Activated B cell treated with CpG ODN at 0.5 μM for 24 hours (primary cell): ENCODE measurements around the gene CLEC9A. TPM values are rescaled to one million over a fixed set of nuclear protein-coding genes. Genes with fewer than 3 reads are reported as not detected.
A peak's percentile ranks its signal among the peaks of the same experiment; 100 is the strongest.

Source experiments
- ATAC-seq: fragments of 200-7000 bp; cut with Tn5 transposase; one replicate; pipeline ENCODE4 v1.10.0; 2021; ENCODE audit warnings: low read depth, mild to moderate bottlenecking, moderate library complexity
- CTCF ChIA-PET: fragments of 350-600 bp; sonication (Branson Sonifier 250); formaldehyde crosslinking; loops from one replicate; lab custom pipeline; 2021; ENCODE audit warnings: antibody characterized with exemption; lab: Charles Lee
- POLR2A ChIA-PET: fragments of 350-600 bp; sonication (Branson Sonifier 250); formaldehyde crosslinking; loops from one replicate; lab custom pipeline; 2021; ENCODE audit warnings: antibody characterized with exemption; lab: Charles Lee
- DNase-seq: peaks from one replicate; pipeline ENCODE4 v3.0.0; 2022
- H3K27ac Mint-ChIP-seq: one replicate; pipeline ENCODE4 v1.8.0; 2020; ENCODE audit warnings: mixed read lengths
- H3K27me3 Mint-ChIP-seq: one replicate; pipeline ENCODE4 v1.8.0; 2021; ENCODE audit warnings: mixed read lengths
- H3K36me3 Mint-ChIP-seq: one replicate; pipeline ENCODE4 v1.8.0; 2021; ENCODE audit warnings: low read depth, mixed read lengths
- H3K4me1 Mint-ChIP-seq: one replicate; pipeline ENCODE4 v1.8.0; 2021; ENCODE audit warnings: mixed read lengths
- H3K4me3 Mint-ChIP-seq: one replicate; pipeline ENCODE4 v1.8.0; 2020; ENCODE audit warnings: mild to moderate bottlenecking, mixed read lengths
- H3K9me3 Mint-ChIP-seq: one replicate; pipeline ENCODE4 v1.8.0; 2020; ENCODE audit warnings: mixed read lengths
- intact Hi-C: fragments of 100-400 bp; cut with micrococcal nuclease; formaldehyde crosslinking; loops from one replicate; pipeline ENCODE4 v1.15.1; 2024
- total RNA-seq: library from RNA; stranded (reverse); gene quantifications from 2 replicates; pipeline ENCODE4 v1.2.3, GENCODE V29; 2022
- TF ChIP-seq, protein P1 (sequence below): fragments of 200-600 bp; IDR thresholded peaks from one replicate; pipeline ENCODE4 v1.8.0; 2022; ENCODE audit warnings: antibody characterized with exemption, mild to moderate bottlenecking

CLEC9A gene
- total RNA-seq, 1 donor from 2014 or later: not detected

DNA sequence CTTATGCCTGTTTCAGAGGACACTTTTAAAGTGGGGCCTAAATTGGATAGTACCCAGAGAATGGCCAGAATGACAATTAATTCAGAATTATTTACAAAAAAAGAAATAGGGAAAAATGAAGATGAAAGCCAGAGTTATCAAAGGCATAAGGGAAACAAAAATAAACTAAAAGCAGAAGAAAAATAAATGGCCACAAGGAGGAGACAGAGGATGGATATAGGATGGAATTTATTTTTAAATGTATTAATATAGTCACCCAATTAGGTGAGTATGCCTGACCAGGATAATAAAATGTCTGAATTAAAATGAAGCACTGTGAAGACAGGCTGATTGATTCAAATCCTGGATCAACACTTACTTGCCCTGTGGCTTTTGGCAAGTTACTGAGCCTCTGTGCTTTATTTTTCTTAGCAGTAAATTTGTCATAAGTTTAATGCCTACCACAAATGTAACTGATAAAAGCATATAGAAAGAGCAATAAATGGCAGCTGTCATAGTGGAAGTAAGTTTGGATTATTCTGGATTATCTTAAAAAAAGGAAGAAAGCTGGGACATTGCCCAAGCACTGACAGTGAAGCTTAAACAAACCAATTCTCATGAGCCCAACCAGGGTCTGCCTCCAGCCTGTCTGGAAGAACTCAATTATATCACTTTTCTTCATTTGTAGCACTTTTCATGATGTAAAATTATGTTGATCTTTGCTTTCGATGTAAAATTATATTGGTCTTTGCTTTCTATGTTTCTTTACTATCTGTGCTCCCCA, 3.5 kb downstream of the CLEC9A start:
- TF ChIP-seq, protein P1, sequence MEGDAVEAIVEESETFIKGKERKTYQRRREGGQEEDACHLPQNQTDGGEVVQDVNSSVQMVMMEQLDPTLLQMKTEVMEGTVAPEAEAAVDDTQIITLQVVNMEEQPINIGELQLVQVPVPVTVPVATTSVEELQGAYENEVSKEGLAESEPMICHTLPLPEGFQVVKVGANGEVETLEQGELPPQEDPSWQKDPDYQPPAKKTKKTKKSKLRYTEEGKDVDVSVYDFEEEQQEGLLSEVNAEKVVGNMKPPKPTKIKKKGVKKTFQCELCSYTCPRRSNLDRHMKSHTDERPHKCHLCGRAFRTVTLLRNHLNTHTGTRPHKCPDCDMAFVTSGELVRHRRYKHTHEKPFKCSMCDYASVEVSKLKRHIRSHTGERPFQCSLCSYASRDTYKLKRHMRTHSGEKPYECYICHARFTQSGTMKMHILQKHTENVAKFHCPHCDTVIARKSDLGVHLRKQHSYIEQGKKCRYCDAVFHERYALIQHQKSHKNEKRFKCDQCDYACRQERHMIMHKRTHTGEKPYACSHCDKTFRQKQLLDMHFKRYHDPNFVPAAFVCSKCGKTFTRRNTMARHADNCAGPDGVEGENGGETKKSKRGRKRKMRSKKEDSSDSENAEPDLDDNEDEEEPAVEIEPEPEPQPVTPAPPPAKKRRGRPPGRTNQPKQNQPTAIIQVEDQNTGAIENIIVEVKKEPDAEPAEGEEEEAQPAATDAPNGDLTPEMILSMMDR: no peak
- Mint-ChIP-seq H3K9me3 (no peaks in the 10 kb centered on the region), H3K36me3 (no peaks in the 10 kb centered on the region), H3K27ac (no peak overlapping the region), H3K4me1 (no peaks in the 10 kb centered on the region), H3K4me3 (no peak overlapping the region), H3K27me3 (peaks cover 4% of the 10 kb centered on the region)
- POLR2A ChIA-PET: no interaction called here
- DNase-seq (no peak), ATAC-seq (no peak)
- intact Hi-C loops: loop anchor here (1.0 kb wide), 1 partner anchor 106 kb away; no protein-coding TSS in a partner anchor
- CTCF ChIA-PET: interaction anchor here (1.0 kb wide), 1 partner anchor 106 kb away, joined by 6 read pairs; no protein-coding TSS in a partner anchor

DNA sequence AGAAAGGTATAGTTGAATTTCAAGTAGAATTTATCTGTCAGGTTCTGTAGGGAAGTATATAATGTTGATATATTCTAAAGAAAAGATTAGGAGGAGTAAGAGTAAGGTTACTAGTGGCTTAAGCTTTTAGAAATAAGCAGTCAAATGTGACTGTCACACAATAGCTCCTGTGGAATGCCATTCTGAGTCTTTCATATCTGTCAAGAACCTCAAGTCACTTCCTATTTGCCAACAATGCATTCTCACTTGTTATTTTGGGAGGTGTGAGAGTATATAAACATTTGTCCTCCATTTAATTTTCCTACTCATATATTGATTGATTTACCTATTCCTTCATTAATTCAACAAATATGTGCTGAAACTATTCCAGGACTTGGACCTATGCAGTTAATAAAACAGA, 11.7 kb downstream of the CLEC9A start:
- peaks cover 12% of the 10 kb centered on the region for H3K27me3 Mint-ChIP-seq
- POLR2A ChIA-PET: no interaction called here

DNA sequence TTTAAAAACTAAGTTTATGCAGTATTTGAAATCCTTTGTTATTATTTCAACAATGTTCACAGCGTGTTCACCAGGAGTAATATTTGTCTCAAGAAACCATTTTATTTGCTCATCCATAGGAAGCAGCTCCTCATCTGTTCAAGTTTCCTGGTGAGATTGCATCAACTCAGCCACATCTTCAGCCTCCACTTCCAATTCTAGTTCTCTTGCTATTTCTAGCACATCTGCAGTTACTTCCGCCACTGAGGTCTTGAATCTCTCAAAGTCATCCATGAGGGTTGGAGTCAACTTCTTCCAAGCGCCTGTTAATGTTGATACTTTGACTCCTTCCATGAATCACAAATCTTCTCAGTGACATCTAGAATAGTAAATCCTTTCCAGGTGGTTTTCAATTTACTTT, 18.0 kb downstream of the CLEC9A start:
- ATAC-seq (no peak), DNase-seq (no peak)
- H3K9me3 Mint-ChIP-seq: peaks cover 3% of the 10 kb centered on the region
- TF ChIP-seq, protein P1: no peak
- H3K4me1 Mint-ChIP-seq: peaks cover 10% of the 10 kb centered on the region
- H3K4me3 Mint-ChIP-seq: no peak overlapping the region
- H3K36me3 Mint-ChIP-seq: no peaks in the 10 kb centered on the region
- H3K27ac Mint-ChIP-seq: no peak overlapping the region
- peaks cover 15% of the 10 kb centered on the region for H3K27me3 Mint-ChIP-seq
- POLR2A ChIA-PET: no interaction called here
- intact Hi-C loops: no loop called here
- CTCF ChIA-PET: no interaction called here

More for the DNA sequence above, 11.7 kb downstream of the CLEC9A start:
- TF ChIP-seq, protein P1: no peak
- intact Hi-C loops: no loop called here
- ATAC-seq (no peak), DNase-seq (no peak)
- Mint-ChIP-seq H3K4me1 (no peaks in the 10 kb centered on the region), H3K9me3 (no peaks in the 10 kb centered on the region), H3K4me3 (no peak overlapping the region), H3K27ac (no peak overlapping the region), H3K36me3 (no peaks in the 10 kb centered on the region)
- CTCF ChIA-PET: interaction anchor here (0.7 kb wide), 1 partner anchor 26 kb away, joined by 5 read pairs; no protein-coding TSS in a partner anchor

DNA sequence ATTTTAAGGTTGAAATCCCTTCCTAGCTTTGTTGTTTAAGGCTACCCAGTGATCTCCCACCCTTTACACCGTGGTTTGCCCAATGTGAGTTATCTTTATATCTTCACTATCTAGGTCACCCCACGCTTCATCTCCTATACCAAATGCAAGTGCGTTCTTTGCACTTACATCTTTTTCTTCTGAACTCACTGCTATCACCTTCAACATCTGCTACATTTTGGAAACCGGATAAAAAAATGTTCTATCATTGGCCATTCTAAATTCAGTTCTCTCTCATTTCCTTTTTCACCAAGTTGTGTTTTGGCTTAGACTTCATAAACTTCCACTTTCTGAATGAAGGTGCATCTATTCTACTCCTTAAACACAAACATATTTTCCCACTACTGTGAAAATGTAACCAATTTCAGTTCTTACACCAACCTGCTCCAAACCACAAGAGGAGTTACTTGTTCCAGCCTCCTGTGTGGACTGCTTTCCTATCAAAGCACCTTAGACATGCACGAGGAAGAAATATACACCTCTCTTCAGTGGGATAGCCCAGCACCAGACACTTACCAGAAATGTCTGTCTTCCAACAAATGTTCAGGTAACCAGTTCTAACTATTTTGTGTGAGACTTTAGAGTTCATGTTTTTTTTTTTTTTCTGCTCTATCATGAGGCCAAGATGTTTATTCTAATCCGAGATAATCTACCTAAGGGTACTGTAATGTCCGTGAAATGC, 21.9 kb downstream of the CLEC9A start:
- ChIA-PET POLR2A (no interaction called here), CTCF (no interaction called here)
- peaks cover 17% of the 10 kb centered on the region for H3K27me3 Mint-ChIP-seq
- ATAC-seq: no peak
- H3K27ac Mint-ChIP-seq: no peak overlapping the region
- peaks cover 3% of the 10 kb centered on the region for H3K9me3 Mint-ChIP-seq
- intact Hi-C loops: no loop called here
- peak overlapping the region; percentile 46 for H3K4me3 Mint-ChIP-seq
- TF ChIP-seq, protein P1: no peak
- no peaks in the 10 kb centered on the region for H3K36me3 Mint-ChIP-seq
- no peak for DNase-seq
- peaks cover 10% of the 10 kb centered on the region for H3K4me1 Mint-ChIP-seq

DNA sequence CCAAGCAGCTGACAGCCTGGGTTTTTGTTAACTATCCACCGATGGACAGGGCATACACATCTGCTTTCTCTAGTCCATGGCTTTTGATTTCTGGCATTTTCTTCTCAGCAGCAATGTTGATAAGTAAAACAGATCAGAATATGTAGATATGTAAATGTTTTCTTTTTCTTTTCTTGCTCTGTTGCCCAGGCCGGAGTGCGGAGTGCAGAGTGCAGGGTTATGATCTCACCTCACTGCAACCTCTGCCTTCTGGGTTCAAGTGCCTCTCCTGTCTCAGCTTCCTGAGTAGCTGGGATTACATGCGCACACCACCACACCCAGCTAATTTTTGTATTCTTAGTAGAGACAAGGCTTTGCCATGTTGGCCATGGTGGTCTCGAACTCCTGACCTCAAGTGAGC, 27.9 kb downstream of the CLEC9A start:
- H3K27me3 Mint-ChIP-seq: peaks cover 28% of the 10 kb centered on the region
- H3K4me1 Mint-ChIP-seq: no peaks in the 10 kb centered on the region
- H3K4me3 Mint-ChIP-seq: no peak overlapping the region
- CTCF ChIA-PET: no interaction called here
- H3K36me3 Mint-ChIP-seq: no peaks in the 10 kb centered on the region
- intact Hi-C loops: no loop called here
- DNase-seq: no peak
- POLR2A ChIA-PET: no interaction called here
- TF ChIP-seq, protein P1: no peak
- H3K27ac Mint-ChIP-seq: no peak overlapping the region
- H3K9me3 Mint-ChIP-seq: no peaks in the 10 kb centered on the region
- no peak for ATAC-seq
